GM21423 (cell line): Measurements from ENCODE around the gene UCKL1.
"Not testable (repeated sequence)": the region's sequence is repeated elsewhere in the genome, so short reads cannot be mapped to it uniquely, and the experiment has no call there.

Experiments used
- ATAC-seq: cut with Tn5 transposase; IDR thresholded peaks from one replicate; pipeline ENCODE4 v1.9.1; 2021; ENCODE audit warnings: mild to moderate bottlenecking, moderate library complexity; ENCODE audit not compliant: unreplicated experiment

UCKL1 gene

DNA sequence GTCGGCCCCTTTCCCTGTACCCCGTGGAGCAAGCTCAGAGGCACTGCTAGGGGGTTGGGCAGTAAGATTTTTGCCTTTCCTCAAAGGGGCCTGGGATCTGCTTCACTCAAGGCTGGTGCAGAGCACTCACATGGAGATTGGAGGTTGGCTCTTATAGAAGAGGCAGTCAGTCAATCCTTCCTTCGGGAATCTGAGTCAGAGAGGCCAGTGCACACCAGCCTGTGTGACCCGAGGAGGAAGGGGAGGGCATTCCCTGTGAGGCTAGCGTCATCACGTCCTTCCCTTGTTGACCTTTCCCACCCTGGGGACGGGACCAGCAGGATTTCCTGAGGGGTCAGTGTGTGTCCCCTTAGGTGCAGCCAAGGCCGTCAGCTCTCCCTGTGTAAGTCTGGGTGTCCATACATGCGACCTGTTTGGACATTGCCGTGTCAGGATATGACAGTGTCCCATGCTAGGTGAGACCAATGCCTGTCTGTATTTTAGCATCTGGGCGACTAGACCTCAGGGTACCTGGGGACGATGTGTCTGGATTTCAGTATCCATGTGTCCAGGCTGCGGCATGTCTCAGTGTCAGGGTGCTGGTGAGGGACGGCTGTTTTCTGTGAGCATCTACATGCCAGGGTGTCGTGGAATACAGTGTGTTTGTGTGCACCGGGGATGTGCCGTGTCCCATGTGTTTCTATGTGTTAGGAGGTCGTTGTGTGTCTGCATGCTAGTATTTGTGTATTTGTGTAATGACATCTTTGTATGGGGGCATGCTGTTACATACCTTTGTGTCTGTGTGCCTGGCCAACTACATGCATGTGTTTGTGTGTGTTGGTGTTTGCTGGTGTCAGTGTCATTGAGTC, 16.3 kb upstream of the UCKL1 start:
- ATAC-seq: no peak

DNA sequence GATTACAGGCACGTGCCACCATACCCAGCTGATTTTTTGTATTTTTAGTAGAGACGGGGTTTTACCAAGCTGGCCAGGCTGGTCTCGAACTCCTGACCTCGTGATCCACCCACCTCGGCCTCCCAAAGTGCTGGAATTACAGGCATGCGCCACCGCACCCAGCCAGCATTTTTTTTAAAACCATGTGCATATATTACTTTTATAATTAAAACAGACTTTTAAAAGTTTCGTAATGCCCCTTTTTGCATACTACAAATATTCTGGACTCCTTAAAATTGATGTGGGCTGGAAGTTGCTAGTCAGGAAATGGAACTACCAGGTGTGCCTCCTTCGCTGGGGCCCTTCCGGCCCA, 15.7 kb upstream of the UCKL1 start:
- not testable (repeated sequence) for ATAC-seq

DNA sequence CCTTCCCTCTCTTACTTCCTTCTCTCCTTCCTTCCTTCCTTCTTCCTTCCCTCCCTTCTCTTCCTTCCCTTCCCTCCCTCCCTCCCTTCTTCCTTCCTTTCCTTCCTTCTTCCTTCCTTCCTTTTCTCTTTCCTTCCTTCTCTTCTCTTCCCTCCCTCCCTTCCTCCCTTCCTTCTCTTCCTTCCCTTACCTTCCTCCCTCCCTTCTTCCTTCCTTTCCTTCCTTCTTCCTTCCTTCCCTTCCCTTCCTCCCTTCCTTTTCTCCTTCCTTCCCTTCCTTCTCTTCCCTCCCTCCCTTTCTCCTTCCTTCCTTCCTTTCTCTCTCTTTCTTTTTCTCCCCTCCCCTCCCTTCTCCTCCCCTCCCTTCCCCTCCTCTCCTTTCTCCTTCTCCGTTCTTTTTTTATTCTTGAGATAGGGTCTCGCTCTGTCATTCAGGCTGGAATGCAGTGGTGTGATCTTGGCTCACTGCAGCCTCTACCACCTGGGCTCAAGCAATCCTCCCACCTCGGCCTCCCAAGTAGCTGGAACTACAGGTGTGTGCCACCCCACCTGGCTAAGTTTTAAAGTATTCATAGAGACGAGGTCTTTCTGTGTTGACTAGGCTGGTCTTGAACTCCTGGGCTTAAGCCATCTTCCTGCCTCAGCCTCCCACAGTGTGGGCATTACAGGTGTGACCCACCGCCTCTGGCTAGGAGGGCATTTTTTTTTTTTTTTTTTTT, 14.7 kb upstream of the UCKL1 start:
- ATAC-seq: no peak

DNA sequence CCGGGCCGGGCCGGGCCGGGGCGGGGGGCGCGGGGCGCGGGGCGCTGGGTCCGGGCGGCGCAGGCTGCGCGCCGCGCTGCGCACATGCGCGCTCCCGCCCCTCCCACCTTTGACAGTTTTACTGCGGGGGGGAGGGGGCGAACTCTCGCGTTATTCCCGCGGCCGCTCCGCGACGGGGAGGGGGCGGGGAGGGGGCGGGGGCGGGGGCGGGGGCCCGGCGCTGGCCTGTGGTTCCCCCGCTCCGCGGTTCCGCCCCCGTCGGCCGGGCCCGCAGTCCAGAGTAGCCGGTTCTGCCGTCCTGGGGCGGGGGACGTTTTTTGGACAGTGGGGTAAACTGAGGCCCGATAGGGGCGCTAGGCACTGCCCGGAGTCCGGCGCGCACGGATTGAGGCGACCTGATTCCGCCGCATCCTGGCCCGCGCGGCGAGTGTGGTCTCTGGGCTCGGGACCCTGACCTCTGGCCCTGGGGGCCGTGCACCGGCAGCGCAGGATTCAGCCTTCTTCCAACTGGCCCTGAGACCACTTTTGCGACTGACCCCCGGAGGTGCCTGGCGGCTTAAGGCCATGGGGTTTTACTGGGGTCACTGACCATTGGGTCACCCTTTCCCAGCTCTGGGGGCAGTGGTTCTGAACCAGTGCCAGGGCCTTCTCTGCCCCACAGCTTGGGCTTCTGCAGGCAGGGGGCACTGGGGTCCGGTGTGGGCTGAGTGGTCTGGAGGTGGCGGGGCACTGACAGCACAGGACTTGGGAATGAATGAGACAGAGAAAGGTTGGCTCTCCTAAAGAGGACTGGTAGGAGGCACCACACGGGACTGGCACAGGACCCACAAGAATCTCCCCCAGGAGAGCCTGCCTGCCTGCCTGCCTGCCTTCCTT, 13.9 kb upstream of the UCKL1 start, which contains the start of gene ZNF512B:
TSS of gene ZNF512B (minus strand) at position 93 of the 876 bp plus-strand sequence. CDS start 1,980 bp downstream, outside the sequence.
- no peak for ATAC-seq

DNA sequence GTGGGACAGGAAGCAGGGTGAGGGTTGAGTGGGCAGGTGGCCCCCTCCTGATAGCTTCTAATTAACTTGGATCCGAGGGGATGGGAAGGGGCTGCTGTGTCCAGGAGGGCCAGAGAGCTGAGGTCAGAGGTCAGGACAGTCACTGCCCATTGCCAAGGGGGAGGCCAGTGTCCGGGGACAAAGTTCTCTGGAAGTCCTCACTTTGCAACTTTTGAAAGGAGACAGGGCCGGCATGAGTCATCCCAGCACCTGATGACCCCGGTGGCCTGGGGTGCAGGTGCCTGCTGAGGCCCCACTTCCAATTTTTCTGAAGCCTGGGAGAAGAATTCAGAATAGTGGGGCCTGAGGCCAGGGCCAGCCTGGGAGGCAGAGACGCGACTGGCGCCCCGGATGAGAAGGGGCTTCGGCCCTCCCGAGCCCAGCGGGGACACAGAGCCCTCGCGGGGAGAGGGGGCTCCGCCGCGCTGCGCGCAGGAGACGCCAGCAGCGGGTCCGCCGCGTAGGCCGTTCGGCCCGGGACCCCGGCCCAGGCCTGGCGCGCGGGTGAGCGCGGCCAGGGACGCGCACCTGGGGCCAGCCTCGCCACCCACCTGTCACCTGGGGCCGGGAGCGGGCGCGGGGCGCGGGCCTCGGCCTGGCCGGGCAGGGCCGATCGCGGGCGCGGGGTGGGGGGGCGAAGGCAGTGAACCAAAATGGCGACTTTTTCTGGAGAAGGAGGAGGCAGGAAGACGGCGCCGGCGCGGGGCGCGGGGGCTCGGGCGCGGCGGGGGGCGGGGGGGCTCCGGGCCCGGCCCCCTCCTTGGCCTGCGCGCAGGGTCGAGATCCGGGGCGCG, 12.9 kb upstream of the UCKL1 start:
- ATAC-seq: no peak

DNA sequence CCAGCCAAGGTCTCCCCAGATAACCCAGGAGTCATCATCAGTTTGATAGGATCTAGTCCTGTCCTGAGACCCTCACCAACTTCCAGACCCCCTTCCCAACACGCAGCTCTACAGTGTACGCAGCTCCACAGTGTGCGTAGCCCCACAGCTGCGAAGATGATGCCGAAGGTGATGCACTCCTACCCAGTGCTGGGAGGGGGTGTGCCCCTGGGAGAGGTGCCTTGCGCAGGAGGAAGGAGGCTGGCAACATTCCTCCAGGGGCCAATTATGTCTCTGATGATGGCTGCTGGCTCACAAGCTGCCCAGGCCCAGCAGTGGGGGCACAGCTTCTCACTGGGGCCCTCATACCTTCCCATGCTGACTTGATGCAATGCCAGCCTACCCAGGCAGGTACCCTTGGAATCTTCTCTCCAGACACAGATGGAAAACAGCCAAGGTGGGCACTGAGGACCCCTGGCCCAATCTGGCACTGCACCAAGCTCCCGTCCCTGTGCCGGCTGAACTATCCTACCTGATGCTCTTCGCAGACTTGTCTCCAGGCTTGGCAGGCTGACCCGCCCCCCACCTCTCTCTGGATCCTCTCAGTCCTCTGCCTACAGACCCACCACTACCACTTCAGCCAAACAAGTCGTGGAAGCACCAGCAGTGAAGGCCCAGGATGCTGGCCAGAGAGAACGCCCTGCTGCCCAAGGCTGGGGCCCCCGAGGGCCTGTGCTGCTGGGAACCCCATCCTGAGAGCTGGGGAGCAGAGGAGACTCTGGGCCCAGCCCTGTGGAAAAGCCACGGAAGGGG, 12.1 kb upstream of the UCKL1 start:
- ATAC-seq: no peak

DNA sequence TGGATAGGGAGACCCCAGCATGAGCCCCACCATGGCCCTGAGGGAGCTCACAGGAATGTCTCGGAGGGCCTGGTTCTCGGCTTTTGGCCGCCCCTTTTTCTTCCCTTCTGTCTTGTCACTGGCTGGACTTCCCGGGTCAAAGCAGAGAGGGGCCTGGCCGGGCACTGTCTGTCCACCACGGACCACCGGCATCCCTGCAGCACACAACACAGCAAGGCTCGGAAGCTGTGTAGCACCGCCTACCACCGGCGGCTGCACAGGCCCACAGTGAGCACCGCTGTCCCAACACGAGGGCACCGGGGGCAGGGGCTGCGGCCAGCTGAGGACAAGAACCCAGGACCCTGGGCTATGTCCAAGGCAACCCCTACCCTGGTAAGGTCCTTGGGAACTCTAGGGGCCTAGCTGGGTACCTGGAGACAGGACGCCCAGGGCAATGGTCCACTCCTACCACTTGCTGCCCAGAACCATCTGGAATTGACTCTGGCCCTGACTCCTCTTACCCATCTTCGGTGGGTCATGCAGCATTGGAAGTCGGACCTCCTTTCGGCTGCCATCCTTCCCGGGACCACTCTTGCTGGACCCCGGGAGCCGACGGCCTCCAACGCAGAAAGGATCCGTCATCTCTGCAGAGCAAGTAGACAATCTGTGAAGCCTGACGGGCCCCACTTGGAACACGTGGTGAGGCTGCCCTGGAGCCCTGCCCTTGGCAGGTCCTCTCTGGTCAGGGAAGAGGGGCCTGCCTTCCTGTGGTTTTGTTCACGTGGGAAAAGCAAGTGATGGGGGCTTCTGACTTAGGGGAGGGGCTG, 11.3 kb upstream of the UCKL1 start:
- ATAC-seq: no peak

DNA sequence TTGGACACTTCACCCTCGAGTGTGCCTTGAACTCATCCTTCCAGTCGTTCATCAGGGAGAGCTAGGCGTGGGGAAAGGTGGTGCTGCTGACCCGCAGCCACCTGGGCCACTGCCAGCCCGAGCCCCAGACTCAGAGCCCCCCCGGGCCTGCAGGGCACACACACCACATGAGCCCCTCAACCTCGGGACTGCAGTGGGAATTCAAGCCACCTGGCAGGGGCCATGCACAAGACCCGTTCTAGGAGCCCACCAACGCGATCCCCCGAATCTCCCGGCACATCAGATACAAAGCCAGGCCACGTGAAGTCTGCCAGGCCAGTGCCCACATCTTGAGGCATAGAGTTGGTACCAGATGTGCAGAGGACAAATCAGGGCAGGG, 10.7 kb upstream of the UCKL1 start:
- no peak for ATAC-seq

DNA sequence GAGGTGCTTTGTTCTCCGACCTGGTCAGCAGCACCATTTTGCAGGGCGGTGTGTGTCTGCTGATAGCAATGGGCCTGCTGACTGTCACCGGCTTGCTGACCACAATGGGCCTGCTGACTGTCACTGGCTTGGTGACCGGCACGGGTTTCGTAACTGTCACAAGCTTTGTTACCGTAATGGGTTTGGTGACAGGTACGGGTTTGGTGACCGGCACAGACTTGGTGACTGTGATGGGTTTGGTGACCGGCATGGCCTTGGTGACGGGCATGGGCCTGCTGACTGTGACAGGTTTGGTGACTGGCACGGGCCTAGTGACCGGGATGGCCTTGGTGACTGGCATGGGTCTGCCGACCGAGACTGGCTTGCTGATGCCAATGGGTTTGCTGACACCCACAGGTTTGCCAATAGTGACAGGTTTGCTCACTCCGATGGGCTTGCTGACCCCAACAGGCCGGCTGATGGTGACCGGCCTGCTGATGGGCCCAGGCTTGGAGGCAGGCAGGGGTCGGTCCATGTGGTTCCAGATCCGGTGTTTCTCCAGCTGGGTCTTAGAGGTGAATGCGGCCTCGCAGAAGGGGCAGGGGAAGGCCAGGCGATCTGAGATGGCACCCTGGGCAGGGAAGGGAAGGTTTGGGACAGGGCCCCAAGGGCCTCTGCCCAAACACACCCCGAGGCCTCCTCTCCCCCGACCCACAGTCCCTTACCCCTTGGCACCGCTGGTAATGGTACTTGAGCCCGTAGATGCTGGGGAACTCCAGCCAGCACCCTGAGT, 10.1 kb upstream of the UCKL1 start:
- no peak for ATAC-seq

DNA sequence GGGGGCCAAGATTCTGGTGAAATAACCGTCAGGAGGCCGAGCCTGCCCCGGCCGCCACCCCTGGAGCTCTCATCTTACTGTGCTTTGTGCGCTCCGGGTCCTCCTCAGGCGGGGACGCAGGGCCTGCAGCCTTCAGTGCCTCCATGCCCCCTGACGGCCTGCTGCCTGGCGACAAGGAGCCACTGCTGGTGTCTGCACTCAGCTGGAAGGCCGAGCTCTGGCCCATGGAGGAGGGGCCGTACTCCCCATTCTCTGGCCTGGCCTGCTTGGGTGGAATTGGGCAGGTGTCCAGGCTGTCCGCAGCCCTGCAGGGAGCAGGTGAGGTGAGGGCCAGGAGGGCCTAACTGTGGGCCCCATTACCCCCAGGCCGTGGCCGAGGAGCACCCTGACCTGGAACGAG, 8.2 kb upstream of the UCKL1 start:
- no peak for ATAC-seq

DNA sequence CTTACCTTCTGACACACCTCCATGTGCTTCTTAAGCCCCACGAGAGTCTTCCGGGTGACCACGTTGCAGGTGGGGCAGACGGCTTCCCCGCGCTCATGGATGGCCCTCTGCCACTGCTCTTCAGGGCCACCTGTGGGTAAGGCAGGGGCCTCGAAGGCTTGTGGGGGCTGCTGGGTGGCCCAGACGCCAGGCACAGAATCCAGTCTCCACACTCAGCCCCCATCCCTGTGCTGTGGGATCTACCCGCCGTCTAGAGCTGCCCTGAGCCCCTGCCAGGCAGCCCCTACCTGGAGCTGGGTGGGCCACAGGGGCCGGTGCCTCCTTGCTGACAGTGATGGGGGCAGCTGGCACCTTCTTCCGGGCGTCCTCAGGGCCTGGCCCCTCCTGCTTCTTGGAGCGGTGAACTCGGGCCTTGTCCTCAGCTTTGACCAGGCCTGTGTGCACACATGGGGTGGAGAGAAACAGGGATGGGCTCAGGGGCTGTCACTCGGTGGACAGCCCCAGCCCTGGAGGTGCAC, 7.6 kb upstream of the UCKL1 start:
- no peak for ATAC-seq

DNA sequence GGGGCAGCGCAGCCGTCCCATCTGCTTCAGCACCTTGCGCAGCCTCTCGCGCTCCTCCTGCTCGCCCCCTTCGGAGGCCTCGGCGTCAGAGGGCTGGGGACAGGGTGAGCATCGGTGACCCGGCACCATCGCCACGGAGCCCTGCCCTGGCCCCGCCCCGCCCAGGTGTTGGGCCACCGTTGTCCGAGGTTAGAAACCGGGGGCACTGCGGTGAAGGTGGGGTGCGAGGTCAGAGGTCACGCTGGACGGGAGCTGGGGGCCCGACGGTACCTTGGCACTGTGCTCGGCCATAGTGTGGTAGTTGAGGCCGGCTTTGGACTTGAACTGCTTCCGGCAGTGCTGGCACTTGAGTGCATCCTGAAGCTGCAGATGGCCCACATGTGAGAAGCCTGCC, 7.1 kb upstream of the UCKL1 start:
- no peak for ATAC-seq

DNA sequence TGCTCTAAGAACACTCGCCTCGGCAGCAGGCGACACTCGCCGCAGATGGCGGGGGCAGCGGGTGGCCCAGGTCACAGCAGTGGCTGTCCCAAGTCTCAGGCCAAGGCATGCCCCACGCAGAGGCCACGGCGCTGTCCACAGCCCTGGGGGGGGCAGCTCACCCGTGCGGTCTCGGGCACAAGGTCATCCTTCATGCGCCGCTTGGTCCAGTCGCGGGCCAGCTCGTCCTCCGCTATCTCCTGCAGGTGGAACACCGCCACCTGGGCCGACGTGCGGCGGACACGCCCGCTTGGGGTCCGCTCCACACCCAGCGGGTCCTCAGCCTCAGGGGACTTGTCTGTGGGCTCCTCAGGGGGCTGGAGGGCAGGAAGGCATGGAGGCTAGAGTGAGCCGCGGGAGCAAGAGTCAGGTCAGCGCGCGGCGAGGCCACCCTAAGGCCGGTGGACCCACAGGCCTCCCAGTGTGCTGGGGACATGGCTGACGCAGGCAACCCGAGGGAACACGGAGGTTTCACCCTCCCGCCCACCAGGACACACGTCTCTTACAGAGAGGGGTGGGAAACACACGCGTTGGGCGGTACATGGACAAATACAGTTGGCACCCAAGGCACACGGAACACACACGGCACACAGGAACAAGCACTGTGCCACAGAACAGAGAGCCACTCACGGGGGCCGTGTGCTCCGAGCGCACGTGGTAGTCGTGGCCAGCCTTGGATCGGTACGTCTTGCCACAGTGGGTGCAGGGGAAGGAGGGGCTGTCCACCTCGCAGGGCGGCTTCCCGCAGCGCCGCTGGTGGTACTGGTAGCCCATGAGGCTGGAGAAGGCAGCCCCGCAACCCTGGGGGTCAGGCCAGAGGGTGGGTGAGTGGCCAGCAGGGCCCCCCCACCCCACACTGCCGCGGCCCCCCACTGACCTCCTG, 6.5 kb upstream of the UCKL1 start:
- ATAC-seq: no peak

DNA sequence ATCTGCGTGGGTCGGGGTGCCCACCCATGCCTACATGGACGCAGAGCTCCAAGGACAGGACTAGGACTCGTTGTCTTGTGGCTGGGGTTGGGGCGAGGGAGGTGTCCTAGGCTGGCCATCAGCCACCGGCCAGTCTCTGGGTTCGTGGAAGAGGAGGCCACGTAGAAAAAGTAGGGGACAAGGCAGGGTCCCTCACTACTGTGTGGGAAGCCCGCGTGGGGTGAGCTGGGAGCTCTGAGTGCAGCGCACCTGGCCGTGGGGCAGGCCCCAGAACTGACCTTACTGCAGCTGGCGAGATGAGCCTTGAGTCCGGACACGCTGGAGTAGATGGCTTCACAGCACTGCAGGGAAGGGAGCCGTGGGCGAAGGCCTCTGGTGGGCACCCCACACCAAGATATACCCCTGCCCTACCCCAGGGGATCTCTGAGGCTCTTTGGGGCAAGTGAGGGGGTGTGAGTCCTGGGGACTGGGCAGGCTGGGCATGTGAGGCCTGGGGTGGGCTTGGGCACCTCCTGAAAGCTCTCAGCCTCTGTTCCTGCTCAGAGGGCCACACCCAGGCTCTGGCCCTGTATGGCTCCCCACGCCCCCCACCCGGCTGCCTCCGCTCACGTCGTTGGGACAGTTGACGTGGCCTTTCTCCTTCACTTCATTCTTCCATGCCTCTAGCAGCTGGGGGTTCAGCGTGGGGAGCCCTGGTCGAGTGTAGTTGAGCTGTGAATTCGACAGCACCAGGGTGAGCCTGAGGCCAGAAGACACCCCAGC, 5.6 kb upstream of the UCKL1 start:
- ATAC-seq: no peak

DNA sequence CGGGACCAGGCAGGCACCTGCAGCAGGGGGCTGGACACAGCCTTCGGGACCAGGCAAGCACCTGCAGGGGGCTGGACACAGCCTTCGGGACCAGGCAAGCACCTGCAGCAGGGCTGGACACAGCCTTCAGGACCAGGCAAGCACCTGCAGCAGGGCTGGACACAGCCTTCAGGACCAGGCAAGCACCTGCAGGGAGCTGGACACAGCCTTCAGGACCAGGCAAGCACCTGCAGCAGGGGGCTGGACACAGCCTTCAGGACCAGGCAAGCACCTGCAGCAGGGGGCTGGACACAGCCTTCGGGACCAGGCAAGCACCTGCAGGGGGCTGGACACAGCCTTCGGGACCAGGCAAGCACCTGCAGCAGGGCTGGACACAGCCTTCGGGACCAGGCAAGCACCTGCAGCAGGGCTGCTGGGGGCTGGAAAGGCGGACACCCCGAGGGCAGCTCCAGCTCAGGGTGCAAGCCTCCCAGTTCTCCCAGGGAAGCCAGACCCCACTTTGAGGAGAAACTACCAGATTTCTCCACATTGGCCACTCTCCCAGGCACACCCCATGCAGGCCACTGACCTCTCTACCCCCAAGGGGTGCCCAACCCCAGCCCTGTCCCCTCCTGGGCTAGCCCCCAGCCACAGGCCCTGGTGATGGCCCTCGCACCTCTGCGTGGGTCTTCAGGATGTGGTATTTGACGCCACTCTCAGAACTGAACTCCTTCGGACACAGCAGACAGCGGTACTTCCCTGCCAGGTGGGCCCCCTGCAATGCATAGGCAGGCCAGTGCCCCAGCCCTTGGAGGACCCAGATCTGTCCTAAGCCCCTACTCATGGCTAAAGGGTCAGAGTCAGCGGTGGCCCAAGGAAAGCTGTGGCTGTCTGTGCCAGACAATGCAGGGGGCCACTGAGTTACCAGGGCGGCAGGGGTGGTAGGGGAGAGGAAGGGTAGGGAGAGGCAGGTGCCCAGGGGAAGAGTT, 4.7 kb upstream of the UCKL1 start:
- ATAC-seq: not testable (repeated sequence)
